Kidney glomerular epithelial cell (primary cell): Measurements from ENCODE around the gene HACD2.

ENCODE experiments used
- DNase-seq: peaks from one replicate; lab custom pipeline; 2025; lab: John Stamatoyannopoulos, UW

Gene HACD2

DNA sequence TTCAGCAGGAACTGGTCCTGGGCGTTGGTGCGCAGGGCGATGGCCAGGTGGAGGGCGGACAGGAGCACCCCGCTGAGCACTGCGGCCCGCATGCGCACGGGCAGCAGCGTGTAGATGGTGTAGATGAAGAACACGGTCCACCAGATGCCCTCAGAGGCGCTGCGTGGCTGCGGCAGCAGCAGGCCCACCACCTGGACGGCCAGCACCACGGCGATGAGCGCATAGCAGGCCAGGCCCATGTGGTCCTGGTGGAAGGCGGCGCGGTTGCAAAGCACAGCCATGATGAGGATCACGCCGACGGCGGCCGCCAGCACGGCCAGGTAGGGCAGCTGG is 137.5 kb downstream of the HACD2 start:
- no peak for DNase-seq

DNA sequence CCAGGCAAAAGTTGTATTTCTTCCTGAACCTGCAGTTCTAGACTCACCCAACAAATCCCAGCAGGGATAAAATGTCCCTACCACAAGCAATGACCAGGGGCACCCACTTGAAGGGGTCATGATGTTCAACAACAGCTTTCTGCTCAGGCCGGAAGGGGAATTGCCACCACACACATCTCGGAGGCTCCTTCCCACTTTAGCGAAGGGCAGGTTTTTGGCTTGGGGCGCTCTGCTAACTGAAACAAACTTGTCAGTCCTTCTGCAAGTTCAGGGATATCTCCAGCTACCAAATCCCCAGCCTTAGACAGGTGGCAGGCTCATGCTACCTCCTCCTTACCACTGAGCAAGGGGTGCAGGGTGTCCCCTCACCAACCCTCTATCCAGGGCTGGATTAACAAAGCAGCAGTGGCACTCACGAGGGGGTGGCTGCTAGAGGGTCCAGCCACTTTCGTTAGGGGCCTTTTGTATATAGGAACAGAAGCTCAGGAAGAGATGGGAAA is 138.2 kb downstream of the HACD2 start:
- no peak for DNase-seq

DNA sequence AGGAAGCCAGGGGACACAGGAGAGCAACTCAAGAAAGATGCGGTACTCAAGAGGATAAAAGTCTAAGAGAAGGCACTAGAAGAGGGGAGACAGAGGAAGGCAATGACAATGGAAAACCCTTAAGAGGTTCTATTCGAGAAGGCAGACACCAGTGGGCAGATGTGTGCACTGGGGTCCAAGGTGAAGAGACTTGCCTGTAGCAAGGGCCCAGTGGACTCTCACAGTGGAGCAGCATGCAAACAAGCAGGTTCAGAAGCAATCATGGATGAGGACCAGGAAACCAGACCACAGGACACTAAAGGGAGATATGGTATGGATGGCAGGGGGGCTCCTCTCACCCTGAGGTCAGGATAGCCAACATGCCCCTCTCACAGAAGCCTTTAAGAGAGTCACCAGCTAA is 138.6 kb downstream of the HACD2 start:
- no peak for DNase-seq

DNA sequence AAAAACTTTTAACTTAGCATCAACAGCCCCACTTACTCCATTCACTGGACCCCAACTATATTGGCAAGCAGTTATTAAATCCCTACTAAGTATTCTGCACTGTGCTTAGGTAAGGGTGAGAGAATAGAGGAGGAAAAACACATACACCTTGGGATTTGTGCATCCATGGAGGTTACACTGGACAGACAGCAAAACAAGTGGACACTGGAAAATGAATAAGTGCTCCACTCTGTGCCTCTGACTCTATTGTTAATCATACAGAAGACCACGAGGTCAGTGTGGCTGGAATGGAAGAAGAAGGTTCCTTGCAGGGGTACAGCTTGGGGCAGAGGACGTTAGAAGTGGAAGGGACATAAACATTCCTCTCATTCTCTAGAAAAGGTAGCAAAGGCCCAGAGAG is 139.2 kb downstream of the HACD2 start:
- no peak for DNase-seq

DNA sequence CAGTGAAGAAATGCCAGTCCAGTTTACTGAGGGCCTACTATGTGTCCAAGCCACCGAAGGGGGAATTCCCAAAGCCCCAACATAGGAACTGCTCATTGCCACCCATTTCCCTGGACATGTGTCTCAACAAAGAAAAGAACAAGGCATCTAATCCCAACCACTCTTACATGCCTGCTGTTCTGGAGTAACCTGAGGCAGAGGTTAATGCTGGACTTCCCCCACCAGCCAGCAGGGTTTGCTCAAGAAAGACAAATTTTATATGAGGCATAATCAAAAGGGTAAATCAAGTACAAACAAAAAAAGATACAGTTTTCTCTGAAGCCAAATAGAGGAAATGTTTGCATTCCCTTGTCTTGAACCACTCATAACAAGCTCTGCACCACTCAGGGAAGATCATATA is 140.1 kb downstream of the HACD2 start:
- no peak for DNase-seq

DNA sequence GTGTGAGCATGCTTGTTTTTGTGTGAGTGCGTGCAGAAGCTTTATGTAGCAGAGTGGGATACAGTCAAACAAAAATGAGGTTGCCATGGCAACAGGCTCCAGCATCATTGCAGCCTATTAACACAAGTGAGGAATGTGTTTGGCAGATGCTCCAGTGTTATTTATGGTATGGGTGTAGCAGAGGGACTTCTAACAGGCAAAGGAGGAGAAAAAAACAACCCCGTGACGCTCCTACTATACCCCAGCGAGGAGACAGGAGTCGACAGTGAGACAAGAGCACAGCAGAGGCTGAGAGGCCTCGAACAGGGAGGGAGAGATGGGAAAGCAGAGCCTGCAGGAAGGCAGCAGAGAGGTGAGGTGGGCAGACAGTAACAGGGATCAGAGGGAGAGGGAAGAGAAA is 140.8 kb downstream of the HACD2 start:
- no peak for DNase-seq

DNA sequence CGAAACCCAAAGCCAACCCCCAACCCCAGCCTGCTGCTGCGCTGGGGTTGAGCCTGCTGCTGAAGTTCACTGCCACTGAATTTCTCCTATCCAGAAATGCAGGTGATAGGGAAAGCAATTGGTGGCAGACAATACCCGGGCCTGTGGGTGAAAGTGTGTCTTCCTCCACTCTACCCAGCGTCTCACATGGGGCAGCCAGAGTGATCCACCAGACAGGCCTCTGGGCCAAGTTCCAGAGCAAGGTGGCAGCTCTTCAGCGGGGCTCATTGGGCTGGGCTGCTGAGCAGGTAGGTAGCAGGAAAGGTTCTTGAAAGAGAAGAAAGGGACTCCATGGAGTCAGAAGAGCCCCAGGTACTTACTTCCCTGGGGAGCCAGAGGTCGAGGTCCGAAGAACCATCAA is 141.9 kb downstream of the HACD2 start:
- DNase-seq, result no peak

DNA sequence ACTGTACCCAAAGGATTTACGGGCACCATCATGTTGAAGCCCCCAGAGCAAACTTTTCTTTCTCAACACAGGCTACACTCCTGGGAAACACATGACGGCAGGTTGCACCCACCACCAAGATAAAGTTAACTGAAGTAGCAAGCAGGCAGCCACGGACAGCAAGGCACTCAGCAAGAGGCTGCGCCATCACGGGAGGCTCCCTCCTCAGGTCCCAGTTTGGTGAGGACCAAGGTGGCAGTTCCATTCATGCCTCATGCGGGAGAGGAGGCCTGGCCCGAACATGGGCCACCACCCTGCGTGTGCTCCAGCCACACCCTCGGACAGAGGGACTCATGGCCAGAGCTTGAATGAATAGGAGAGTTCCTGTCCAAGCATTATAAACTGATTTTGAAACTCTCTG is 142.7 kb downstream of the HACD2 start:
- DNase-seq, result no peak
